ENCODE measurements around the gene BSND. TPM values are rescaled to one million over a fixed set of nuclear protein-coding genes. Genes with fewer than 3 reads are reported as not detected.

BSND gene
- polyA plus RNA-seq, 3 donors, result 0.02 TPM; not detected in 2

DNA sequence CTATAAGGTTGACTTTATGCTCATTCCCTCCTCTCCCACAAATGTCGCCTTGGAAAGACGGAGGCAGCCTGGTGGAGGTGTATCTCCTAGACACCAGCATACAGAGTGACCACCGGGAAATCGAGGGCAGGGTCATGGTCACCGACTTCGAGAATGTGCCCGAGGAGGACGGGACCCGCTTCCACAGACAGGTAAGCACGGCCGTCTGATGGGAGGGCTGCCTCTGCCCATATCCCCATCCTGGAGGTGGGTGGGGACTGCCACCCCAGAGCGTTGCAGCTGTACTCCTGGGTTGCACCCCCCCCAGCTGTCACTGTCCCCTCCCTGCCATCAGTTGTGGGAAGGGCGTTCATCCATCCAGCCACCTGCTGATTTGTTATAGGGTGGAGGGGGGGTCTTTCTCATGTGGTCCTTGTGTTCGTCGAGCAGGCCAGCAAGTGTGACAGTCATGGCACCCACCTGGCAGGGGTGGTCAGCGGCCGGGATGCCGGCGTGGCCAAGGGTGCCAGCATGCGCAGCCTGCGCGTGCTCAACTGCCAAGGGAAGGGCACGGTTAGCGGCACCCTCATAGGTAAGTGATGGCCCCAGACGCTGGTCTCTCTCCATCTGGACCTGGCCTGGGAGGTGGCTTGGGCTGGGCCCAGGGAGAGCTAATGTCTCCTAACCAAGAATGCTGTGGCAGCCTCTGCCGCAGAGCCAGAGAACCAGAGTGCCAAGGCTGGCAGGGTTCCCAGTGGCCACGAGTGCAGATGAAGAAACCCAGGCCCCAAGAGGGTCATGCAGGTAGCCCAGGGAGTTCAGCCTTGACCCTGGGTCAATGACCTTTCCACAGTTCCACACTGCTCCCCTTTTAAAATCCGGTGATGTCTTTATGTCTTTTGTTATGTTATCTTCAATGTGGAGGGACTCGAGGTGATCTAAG lies 53.7 kb downstream of the BSND start:
- 87% methylated on average over 29 of the region's 29 CpGs for WGBS, 3 donors

DNA sequence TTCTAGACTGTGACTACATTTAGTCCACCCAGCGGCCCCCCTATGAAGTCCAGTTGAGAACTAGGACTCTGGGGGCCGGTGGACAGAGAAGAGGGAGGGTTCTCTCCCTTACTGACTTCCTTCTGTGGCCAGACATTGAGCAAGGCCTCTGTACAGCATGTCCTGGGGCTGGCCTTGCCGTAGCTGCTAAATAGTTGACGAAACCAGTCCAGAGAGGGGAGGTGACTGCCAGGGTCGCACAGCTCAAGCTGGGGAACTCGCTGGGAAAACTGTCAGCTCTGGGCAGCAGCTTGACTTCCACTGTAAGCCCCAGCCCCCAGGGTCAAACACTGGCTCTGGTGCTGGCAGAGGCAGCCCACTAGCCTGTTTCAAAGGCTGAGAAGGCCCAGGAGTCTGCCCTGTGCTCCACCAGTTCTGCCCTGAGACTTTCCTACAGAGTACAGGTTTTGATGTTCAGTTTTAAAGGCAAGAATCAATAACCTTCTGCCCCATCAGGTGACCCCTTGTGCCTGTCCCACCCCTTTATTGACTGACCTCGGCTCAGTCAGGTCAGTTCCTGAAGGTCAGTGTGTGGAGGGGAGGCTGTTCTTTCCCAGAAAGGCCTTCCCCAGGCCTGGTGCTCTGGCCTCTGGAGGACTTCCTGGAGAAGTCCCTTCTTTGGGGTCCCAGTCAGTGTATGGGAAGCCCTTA lies 54.7 kb downstream of the BSND start:
- H3K27ac ChIP-seq (ENCODE audit: low read depth, low read length), result no peak overlapping the region
- WGBS, 3 donors, result 41 to 50% (median 47%) methylated on average over 7 of the region's 7 CpGs

More for the DNA sequence above, 53.7 kb downstream of the BSND start:
- H3K27ac ChIP-seq (ENCODE audit: low read depth, low read length), result no peak overlapping the region

DNA sequence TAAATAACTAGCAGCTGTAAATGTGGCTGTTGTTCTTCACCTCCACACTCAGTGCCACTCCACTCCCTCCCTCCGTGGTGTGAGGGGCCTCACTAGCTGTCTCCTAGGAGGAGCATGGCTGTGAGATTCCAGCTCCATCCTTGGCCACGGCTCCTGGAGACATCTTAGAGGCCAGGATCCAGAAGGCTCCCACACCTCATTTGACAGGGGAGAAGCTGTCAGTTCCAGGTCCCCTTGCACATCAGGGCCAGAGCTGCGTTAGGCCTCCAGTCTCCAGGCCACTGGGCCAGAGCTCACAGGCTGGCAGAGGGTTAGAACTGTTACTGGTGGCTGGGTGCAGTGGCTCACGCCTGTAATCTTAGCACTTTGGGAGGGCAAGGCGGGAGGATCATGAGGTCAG lies 55.7 kb downstream of the BSND start:
- H3K27ac ChIP-seq (ENCODE audit: low read depth, low read length), result no peak overlapping the region
- WGBS, 3 donors, result 88 to 95% (median 91%) methylated on average over 5 of the region's 5 CpGs

- 79 to 87% (median 85%) methylated on average over 12 of the region's 12 CpGs for WGBS, 3 donors
- H3K27ac ChIP-seq (ENCODE audit: low read depth, low read length), result no peak overlapping the region
Observed at GRCh38 chr1:55055084-55055882, 56.5 kb downstream of the BSND start.

DNA sequence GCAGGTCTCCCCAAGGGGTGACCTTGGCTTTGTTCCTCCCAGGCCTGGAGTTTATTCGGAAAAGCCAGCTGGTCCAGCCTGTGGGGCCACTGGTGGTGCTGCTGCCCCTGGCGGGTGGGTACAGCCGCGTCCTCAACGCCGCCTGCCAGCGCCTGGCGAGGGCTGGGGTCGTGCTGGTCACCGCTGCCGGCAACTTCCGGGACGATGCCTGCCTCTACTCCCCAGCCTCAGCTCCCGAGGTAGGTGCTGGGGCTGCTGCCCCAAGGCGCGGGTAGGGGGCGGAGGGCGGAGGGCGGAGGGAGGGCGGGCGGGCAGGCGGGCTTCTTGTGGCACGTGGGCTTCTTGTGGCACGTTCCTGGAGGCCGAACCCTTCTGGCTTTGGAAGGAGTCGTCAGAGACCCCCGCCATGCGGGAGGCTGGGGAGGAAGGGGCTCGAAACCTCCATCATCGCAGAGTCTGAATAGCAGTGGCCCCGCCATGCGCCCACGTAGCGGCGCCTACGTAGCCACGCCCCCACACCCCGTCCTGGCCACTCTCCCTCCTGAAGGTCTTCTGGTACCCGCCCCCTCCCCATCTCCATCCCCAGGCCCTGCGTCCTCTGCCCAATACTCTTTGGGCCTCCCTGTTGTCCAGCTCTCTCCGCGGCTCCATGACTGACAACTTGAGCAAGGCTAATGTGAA lies 57.4 kb downstream of the BSND start:
- no peak overlapping the region for H3K27ac ChIP-seq (ENCODE audit: low read depth, low read length)
- 91 to 97% (median 93%) methylated on average over 34 to 42 of the region's 42 CpGs for WGBS, 3 donors

DNA sequence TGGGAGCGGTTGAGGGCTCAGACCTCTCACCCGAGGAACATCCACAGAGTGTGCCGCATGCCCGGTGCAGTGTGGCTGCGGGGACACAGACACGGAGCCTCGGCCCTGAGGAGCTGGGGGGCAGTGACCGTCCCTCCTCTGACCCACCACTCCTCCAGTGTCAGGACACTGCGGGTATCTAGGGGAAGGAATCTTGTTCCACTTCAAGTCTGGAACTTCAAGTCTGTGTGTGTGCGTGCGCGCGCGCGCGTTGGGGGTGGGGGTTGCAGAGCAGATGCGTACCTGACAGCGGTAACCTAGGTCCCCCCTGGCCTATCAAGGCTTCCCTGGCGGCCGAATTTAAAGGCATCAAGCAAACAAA lies 57.9 kb downstream of the BSND start:
- no peak overlapping the region for H3K27ac ChIP-seq (ENCODE audit: low read depth, low read length)
- 96 to 97% (median 96%) methylated on average over 20 of the region's 20 CpGs for WGBS, 3 donors

GRCh38 chr1:55057270-55057955 lies 58.7 kb downstream of the BSND start:
- 90 to 93% (median 92%) methylated on average over 15 of the region's 15 CpGs for WGBS, 3 donors
- H3K27ac ChIP-seq (ENCODE audit: low read depth, low read length), result no peak overlapping the region

GRCh38 chr1:55057956-55058298 lies 59.2 kb downstream of the BSND start:
- no peak overlapping the region for H3K27ac ChIP-seq (ENCODE audit: low read depth, low read length)
- WGBS, 3 donors, result 92 to 95% (median 93%) methylated on average over 6 of the region's 6 CpGs

GRCh38 chr1:55059302-55060132 lies 60.8 kb downstream of the BSND start:
- WGBS, 3 donors, result 87 to 90% (median 90%) methylated on average over 14 of the region's 14 CpGs
- no peak overlapping the region for H3K27ac ChIP-seq (ENCODE audit: low read depth, low read length)

DNA sequence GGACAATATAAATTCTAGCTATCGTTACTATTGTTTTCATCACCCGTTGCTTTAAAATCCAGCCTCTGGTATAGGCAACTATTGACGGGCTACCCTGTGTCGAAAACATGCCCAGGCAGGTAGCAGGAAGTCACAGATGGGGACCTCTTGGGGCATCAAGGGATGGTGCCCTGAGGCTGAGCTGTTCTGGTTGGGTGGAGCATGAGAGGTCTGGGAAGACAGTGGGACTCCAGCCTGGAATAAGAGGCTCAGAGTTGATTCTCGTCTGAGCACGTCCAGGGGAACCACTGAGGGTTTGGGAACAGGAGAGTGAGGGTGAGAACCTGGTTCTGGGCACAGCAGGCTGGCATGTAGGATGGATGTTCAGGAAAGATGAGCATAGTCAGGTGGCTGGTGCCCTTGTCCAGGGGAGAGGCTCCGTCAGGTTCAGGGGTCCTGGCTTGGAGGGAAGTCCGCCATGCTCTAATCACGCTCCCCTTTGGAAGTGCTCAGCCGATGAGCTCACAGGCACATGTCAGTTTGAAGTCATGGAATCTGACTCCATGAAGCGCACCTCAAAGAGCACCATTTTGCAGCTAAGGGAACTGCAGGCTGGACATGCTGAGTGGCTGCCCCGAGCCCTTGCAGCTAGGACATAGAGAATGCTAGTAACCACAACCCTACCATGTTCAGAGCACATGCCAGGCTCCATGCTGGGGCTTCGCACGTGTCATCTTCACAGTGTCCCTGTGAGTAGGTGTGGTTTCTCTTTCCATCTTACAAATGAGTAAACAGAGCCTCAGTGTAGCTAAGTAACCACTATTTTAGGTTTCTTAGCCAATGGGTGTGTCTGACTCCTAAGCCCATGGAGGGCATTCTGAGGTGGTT lies 61.6 kb downstream of the BSND start:
- WGBS, 3 donors, result 90 to 93% (median 92%) methylated on average over 14 of the region's 14 CpGs

GRCh38 chr1:55061000-55061705 lies 62.4 kb downstream of the BSND start:
- H3K27ac ChIP-seq (ENCODE audit: low read depth, low read length), result no peak overlapping the region
- WGBS, 3 donors, result 83 to 86% (median 84%) methylated on average over 13 of the region's 13 CpGs

More for the DNA sequence above, 61.6 kb downstream of the BSND start:
- H3K27ac ChIP-seq (ENCODE audit: low read depth, low read length), result no peak overlapping the region

Other genes starting within 250 kb of the BSND start
- gene PARS2, start 234.4 kb upstream of the BSND start, polyA plus RNA-seq, result 1 to 10 TPM in 2 of 3 donors, under 1 TPM in 1; 0.11 to 2.0 (median 1.7) TPM
- 1 to 10 TPM in 2 of 3 donors, not detected in 1; 1.2 to 6.3 TPM for gene TTC22, start 197.6 kb upstream of the BSND start, polyA plus RNA-seq
- 100 to 1,000 TPM in 1 of 3 donors, 10 to 100 TPM in 2; 28.5 to 131 (median 36.3) TPM for gene DHCR24, start 111.7 kb upstream of the BSND start, polyA plus RNA-seq
- gene TMEM61, start 18.3 kb upstream of the BSND start, polyA plus RNA-seq, result 1 to 10 TPM in 1 of 3 donors, under 1 TPM in 2; 0.45 to 3.1 (median 0.70) TPM
- gene PCSK9, start 40.6 kb downstream of the BSND start, polyA plus RNA-seq, result 1 to 10 TPM in 1 of 3 donors, under 1 TPM in 1, not detected in 1; 0.34 to 3.7 TPM
- 10 to 100 TPM in 1 of 3 donors, 1 to 10 TPM in 2; 6.6 to 16.0 (median 9.3) TPM for gene USP24, start 216.4 kb downstream of the BSND start, polyA plus RNA-seq